OCI-LY3 (cell line): ENCODE measurements around the gene ARHGEF6.

Source experiments
- CTCF ChIP-seq: fragments of 200-600, 300-600 bp; sonication (generic); IDR thresholded peaks from 2 replicates; pipeline ENCODE4 v1.5.1; 2014; ENCODE audit warnings: antibody characterized with exemption, low read length, low read depth
- EZH2phosphoT487 ChIP-seq: fragments of 200-600 bp; shearing (Covaris generic); IDR thresholded peaks from 2 replicates; pipeline ENCODE4 v1.6.1; 2018; ENCODE audit warnings: antibody characterized with exemption, mixed run types, low read depth

- no peak for TF ChIP-seq CTCF
- no peak for TF ChIP-seq EZH2phosphoT487
Observed at GRCh38 chrX:136667446-136668168, 113.1 kb downstream of the ARHGEF6 start.
